ENCODE data around the gene RNF40.
"Not testable (repeated sequence)": the region's sequence is repeated elsewhere in the genome, so short reads cannot be mapped to it uniquely, and the experiment has no call there.

- not testable (repeated sequence) for TF ChIP-seq SP1 (IDR thresholded peaks at IDR 0.05; ENCODE audit: low read depth); CTCF (IDR thresholded peaks at IDR 0.05 in 2 of 3, conservative IDR thresholded peaks at IDR 0.05 in 1 of 3; ENCODE audit: borderline replicate concordance in 1 of 3, insufficient read depth in 1 of 3, low read depth in 2 of 3, low read length in 2 of 3); POLR2A (IDR thresholded peaks at IDR 0.05; ENCODE audit: borderline replicate concordance, extremely low read depth, insufficient read depth, insufficient read length); MAX (IDR thresholded peaks at IDR 0.05); CEBPB (IDR thresholded peaks at IDR 0.05; ENCODE audit: low read depth); SRF (IDR thresholded peaks at IDR 0.05; ENCODE audit: low read depth); JUND (IDR thresholded peaks at IDR 0.05); EZH2 (IDR thresholded peaks at IDR 0.05); TCF7L2 (IDR thresholded peaks at IDR 0.05; ENCODE audit: borderline replicate concordance, extremely low read depth, insufficient read depth, insufficient read length); ZFX (IDR thresholded peaks at IDR 0.05)
- TF ChIP-seq, protein P1, sequence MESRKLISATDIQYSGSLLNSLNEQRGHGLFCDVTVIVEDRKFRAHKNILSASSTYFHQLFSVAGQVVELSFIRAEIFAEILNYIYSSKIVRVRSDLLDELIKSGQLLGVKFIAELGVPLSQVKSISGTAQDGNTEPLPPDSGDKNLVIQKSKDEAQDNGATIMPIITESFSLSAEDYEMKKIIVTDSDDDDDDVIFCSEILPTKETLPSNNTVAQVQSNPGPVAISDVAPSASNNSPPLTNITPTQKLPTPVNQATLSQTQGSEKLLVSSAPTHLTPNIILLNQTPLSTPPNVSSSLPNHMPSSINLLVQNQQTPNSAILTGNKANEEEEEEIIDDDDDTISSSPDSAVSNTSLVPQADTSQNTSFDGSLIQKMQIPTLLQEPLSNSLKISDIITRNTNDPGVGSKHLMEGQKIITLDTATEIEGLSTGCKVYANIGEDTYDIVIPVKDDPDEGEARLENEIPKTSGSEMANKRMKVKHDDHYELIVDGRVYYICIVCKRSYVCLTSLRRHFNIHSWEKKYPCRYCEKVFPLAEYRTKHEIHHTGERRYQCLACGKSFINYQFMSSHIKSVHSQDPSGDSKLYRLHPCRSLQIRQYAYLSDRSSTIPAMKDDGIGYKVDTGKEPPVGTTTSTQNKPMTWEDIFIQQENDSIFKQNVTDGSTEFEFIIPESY (IDR thresholded peaks at IDR 0.05; ENCODE audit: extremely low read depth, insufficient replicate concordance, low read length) = not testable (repeated sequence)
These were observed 59.3 kb downstream of the RNF40 start for GRCh38 chr16:30821441-30821840.
